ENCODE results near the gene PNPLA3. TPM values are rescaled to one million over a fixed set of nuclear protein-coding genes. Genes with fewer than 3 reads are reported as not detected.

PNPLA3 gene
- total RNA-seq, 1 experiment from 2014 or later: 19.8 TPM

DNA sequence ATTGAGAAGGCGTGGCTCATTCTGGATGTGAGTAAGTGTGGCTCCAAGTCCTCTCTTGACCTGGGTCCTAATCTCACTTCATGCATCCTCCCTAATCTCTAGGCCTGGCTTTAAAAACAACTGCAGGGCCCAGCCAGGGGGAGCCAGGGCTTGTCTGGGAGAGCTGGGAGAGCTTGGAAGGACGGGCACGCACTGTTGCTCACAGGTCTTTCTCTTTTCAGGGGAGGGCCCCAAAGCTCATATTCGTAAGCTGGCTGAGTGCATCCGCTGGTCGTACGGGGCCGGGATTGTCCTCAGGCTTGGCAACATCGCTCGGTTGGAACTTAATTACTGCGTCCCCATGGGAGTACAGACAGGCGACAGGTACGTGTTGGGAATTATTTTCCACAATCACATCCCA is 66.4 kb downstream of the PNPLA3 start:
- ChIA-PET CTCF (no interaction called here), POLR2A (no interaction called here)
- no peaks in the 10 kb centered on the region for H3K4me1 Mint-ChIP-seq
- H3K27me3 Mint-ChIP-seq (ENCODE audit: low read depth): no peaks in the 10 kb centered on the region
- no peak for ATAC-seq
- H3K36me3 Mint-ChIP-seq: peaks cover 62% of the 10 kb centered on the region
- H3K4me3 Mint-ChIP-seq: no peak overlapping the region
- H3K9me3 Mint-ChIP-seq: no peaks in the 10 kb centered on the region
- no peak overlapping the region for H3K27ac Mint-ChIP-seq
- DNase-seq (ENCODE audit: low spot score): no peak
- no peak for TF ChIP-seq EMX1 (CRISPR knock-in tag; IDR thresholded peaks at IDR 0.05)
- TF ChIP-seq ZBTB21 (CRISPR knock-in tag; IDR thresholded peaks at IDR 0.05; ENCODE audit: borderline replicate concordance): no peak
- TF ChIP-seq NFE2L1 (CRISPR knock-in tag; IDR thresholded peaks at IDR 0.05): no peak
- TF ChIP-seq, protein P1, sequence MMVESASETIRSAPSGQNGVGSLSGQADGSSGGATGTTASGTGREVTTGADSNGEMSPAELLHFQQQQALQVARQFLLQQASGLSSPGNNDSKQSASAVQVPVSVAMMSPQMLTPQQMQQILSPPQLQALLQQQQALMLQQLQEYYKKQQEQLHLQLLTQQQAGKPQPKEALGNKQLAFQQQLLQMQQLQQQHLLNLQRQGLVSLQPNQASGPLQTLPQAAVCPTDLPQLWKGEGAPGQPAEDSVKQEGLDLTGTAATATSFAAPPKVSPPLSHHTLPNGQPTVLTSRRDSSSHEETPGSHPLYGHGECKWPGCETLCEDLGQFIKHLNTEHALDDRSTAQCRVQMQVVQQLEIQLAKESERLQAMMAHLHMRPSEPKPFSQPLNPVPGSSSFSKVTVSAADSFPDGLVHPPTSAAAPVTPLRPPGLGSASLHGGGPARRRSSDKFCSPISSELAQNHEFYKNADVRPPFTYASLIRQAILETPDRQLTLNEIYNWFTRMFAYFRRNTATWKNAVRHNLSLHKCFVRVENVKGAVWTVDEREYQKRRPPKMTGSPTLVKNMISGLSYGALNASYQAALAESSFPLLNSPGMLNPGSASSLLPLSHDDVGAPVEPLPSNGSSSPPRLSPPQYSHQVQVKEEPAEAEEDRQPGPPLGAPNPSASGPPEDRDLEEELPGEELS (CRISPR knock-in tag; IDR thresholded peaks at IDR 0.05): no peak
- TF ChIP-seq SMAD3 (CRISPR knock-in tag; IDR thresholded peaks at IDR 0.05; ENCODE audit: borderline replicate concordance): no peak
- TF ChIP-seq, protein P2, sequence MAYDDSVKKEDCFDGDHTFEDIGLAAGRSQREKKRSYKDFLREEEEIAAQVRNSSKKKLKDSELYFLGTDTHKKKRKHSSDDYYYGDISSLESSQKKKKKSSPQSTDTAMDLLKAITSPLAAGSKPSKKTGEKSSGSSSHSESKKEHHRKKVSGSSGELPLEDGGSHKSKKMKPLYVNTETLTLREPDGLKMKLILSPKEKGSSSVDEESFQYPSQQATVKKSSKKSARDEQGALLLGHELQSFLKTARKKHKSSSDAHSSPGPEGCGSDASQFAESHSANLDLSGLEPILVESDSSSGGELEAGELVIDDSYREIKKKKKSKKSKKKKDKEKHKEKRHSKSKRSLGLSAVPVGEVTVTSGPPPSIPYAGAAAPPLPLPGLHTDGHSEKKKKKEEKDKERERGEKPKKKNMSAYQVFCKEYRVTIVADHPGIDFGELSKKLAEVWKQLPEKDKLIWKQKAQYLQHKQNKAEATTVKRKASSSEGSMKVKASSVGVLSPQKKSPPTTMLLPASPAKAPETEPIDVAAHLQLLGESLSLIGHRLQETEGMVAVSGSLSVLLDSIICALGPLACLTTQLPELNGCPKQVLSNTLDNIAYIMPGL (CRISPR knock-in tag; IDR thresholded peaks at IDR 0.05): no peak
- TF ChIP-seq, protein P3, sequence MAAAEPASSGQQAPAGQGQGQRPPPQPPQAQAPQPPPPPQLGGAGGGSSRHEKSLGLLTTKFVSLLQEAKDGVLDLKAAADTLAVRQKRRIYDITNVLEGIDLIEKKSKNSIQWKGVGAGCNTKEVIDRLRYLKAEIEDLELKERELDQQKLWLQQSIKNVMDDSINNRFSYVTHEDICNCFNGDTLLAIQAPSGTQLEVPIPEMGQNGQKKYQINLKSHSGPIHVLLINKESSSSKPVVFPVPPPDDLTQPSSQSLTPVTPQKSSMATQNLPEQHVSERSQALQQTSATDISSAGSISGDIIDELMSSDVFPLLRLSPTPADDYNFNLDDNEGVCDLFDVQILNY (CRISPR knock-in tag; IDR thresholded peaks at IDR 0.05): no peak
- TF ChIP-seq, protein P4, sequence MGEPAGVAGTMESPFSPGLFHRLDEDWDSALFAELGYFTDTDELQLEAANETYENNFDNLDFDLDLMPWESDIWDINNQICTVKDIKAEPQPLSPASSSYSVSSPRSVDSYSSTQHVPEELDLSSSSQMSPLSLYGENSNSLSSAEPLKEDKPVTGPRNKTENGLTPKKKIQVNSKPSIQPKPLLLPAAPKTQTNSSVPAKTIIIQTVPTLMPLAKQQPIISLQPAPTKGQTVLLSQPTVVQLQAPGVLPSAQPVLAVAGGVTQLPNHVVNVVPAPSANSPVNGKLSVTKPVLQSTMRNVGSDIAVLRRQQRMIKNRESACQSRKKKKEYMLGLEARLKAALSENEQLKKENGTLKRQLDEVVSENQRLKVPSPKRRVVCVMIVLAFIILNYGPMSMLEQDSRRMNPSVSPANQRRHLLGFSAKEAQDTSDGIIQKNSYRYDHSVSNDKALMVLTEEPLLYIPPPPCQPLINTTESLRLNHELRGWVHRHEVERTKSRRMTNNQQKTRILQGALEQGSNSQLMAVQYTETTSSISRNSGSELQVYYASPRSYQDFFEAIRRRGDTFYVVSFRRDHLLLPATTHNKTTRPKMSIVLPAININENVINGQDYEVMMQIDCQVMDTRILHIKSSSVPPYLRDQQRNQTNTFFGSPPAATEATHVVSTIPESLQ (CRISPR knock-in tag; IDR thresholded peaks at IDR 0.05): no peak
- TF ChIP-seq ZNF396 (CRISPR knock-in tag; IDR thresholded peaks at IDR 0.05; ENCODE audit: borderline replicate concordance): no peak

DNA sequence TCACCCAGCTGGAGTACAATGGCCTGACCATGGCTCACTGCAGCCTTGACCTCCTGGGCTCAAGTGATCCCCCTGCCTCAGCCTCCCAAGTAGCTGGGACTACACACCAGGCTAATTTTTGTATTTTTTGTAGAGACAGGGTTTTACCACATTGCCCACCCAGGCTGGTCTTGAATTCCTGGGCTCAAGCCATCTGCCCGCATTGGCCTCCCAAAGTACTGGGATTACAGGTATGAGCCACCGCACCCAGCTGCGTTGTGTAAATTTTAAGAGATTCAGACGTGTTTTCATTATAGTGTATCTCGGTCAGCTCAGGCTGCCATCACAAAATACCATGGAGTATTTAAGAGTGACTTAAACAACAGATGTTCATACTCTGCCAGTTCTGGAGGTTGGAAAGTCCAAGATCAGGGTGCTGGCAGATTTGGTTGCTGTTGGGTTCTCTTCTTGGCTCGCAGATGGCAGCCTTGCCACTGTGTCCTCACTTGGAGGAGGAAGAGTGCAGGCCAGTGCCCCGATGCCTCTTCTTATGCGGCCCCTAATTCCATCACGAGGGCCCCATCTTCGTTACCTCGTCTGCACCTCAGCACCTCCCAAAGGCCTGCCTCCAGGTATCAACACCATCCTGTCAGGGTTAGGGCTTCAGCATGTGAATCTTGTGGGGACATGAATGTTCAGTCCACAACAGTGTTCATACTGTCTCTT is 67.9 kb downstream of the PNPLA3 start:
- ATAC-seq: no peak
- H3K9me3 Mint-ChIP-seq: no peaks in the 10 kb centered on the region
- H3K27ac Mint-ChIP-seq: no peak overlapping the region
- peaks cover 62% of the 10 kb centered on the region for H3K36me3 Mint-ChIP-seq
- H3K4me3 Mint-ChIP-seq: no peak overlapping the region
- CTCF ChIA-PET: interaction anchor here (2.3 kb wide), 2 partner anchors 18 to 340 kb away, joined by 14 to 17 read pairs; no protein-coding TSS in a partner anchor
- H3K27me3 Mint-ChIP-seq (ENCODE audit: low read depth): no peaks in the 10 kb centered on the region
- POLR2A ChIA-PET: no interaction called here
- DNase-seq (ENCODE audit: low spot score): no peak
- H3K4me1 Mint-ChIP-seq: no peaks in the 10 kb centered on the region
- TF ChIP-seq RORB (CRISPR knock-in tag; IDR thresholded peaks at IDR 0.05) (no peak), TP53 (CRISPR knock-in tag; IDR thresholded peaks at IDR 0.05) (no peak), TEAD4 (CRISPR knock-in tag; IDR thresholded peaks at IDR 0.05) (no peak), FOXK1 (CRISPR knock-in tag; IDR thresholded peaks at IDR 0.05) (no peak), KAT7 (CRISPR knock-in tag; IDR thresholded peaks at IDR 0.05; ENCODE audit: borderline replicate concordance) (no peak), JAZF1 (CRISPR knock-in tag; IDR thresholded peaks at IDR 0.05) (no peak), TCF7 (CRISPR knock-in tag; IDR thresholded peaks at IDR 0.05; ENCODE audit: low read depth) (no peak)
- TF ChIP-seq, protein P5, sequence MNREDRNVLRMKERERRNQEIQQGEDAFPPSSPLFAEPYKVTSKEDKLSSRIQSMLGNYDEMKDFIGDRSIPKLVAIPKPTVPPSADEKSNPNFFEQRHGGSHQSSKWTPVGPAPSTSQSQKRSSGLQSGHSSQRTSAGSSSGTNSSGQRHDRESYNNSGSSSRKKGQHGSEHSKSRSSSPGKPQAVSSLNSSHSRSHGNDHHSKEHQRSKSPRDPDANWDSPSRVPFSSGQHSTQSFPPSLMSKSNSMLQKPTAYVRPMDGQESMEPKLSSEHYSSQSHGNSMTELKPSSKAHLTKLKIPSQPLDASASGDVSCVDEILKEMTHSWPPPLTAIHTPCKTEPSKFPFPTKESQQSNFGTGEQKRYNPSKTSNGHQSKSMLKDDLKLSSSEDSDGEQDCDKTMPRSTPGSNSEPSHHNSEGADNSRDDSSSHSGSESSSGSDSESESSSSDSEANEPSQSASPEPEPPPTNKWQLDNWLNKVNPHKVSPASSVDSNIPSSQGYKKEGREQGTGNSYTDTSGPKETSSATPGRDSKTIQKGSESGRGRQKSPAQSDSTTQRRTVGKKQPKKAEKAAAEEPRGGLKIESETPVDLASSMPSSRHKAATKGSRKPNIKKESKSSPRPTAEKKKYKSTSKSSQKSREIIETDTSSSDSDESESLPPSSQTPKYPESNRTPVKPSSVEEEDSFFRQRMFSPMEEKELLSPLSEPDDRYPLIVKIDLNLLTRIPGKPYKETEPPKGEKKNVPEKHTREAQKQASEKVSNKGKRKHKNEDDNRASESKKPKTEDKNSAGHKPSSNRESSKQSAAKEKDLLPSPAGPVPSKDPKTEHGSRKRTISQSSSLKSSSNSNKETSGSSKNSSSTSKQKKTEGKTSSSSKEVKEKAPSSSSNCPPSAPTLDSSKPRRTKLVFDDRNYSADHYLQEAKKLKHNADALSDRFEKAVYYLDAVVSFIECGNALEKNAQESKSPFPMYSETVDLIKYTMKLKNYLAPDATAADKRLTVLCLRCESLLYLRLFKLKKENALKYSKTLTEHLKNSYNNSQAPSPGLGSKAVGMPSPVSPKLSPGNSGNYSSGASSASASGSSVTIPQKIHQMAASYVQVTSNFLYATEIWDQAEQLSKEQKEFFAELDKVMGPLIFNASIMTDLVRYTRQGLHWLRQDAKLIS (CRISPR knock-in tag; IDR thresholded peaks at IDR 0.05; ENCODE audit: borderline replicate concordance): no peak
- TF ChIP-seq, protein P6, sequence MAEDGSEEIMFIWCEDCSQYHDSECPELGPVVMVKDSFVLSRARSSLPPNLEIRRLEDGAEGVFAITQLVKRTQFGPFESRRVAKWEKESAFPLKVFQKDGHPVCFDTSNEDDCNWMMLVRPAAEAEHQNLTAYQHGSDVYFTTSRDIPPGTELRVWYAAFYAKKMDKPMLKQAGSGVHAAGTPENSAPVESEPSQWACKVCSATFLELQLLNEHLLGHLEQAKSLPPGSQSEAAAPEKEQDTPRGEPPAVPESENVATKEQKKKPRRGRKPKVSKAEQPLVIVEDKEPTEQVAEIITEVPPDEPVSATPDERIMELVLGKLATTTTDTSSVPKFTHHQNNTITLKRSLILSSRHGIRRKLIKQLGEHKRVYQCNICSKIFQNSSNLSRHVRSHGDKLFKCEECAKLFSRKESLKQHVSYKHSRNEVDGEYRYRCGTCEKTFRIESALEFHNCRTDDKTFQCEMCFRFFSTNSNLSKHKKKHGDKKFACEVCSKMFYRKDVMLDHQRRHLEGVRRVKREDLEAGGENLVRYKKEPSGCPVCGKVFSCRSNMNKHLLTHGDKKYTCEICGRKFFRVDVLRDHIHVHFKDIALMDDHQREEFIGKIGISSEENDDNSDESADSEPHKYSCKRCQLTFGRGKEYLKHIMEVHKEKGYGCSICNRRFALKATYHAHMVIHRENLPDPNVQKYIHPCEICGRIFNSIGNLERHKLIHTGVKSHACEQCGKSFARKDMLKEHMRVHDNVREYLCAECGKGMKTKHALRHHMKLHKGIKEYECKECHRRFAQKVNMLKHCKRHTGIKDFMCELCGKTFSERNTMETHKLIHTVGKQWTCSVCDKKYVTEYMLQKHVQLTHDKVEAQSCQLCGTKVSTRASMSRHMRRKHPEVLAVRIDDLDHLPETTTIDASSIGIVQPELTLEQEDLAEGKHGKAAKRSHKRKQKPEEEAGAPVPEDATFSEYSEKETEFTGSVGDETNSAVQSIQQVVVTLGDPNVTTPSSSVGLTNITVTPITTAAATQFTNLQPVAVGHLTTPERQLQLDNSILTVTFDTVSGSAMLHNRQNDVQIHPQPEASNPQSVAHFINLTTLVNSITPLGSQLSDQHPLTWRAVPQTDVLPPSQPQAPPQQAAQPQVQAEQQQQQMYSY (CRISPR knock-in tag; IDR thresholded peaks at IDR 0.05): no peak
